PC-9 (cell line): ENCODE results near the gene FGD6. TPM values are rescaled to one million over a fixed set of nuclear protein-coding genes. Genes with fewer than 3 reads are reported as not detected.

Experiments
- BruUV-seq: library from RNA; stranded (reverse); fragments of 400-500 nt; replicated peaks from 2 replicates; lab custom pipeline; 2021; lab: Mats Ljungman, UMichigan
- CTCF ChIA-PET: fragments of 300-600 bp; sonication (Branson Sonifier 250); formaldehyde crosslinking; loops from one replicate; lab custom pipeline; 2022; ENCODE audit warnings: antibody characterized with exemption; lab: Charles Lee
- POLR2A ChIA-PET: fragments of 300-600 bp; sonication (Branson Sonifier 250); formaldehyde crosslinking; loops from one replicate; lab custom pipeline; 2022; ENCODE audit warnings: antibody characterized with exemption; ENCODE audit not compliant: unreplicated experiment; lab: Charles Lee
- DNase-seq, 2 experiments: peaks; one replicate each; pipeline versions ENCODE4 v3.0.0 to v3.0.0-alpha.2; 2015 to 2022; ENCODE audit warnings: mixed read lengths in 1 of 2
- H2AFZ ChIP-seq: fragments of 200-600 bp; sonication (generic); 2 replicates; pipeline ENCODE4 v1.8.1; 2017; ENCODE audit warnings: antibody characterized with exemption
- H3F3A ChIP-seq: fragments of 200-600 bp; sonication (generic); 2 replicates; pipeline ENCODE4 v1.8.1; 2017; ENCODE audit warnings: antibody characterized with exemption, mild to moderate bottlenecking, low read depth; ENCODE audit not compliant: insufficient read depth
- H3K27ac ChIP-seq: fragments of 200-600 bp; sonication (generic); 2 replicates; pipeline ENCODE4 v1.6.1; 2016; ENCODE audit warnings: mixed run types
- H3K27me3 ChIP-seq: fragments of 200-600 bp; sonication (generic); 2 replicates; pipeline ENCODE4 v1.6.1; 2016; ENCODE audit warnings: low read depth, mixed run types; ENCODE audit not compliant: insufficient read depth
- H3K36me3 ChIP-seq: fragments of 200-600 bp; sonication (generic); 2 replicates; pipeline ENCODE4 v1.6.1; 2016; ENCODE audit warnings: low read depth, mixed run types
- H3K4me1 ChIP-seq: fragments of 200-600 bp; sonication (generic); replicated peaks from 2 replicates; pipeline ENCODE4 v1.6.1; 2016; ENCODE audit warnings: mixed run types; ENCODE audit not compliant: insufficient read depth
- H3K4me2 ChIP-seq: fragments of 200-600 bp; sonication (generic); 2 replicates; pipeline ENCODE4 v1.6.1; 2017; ENCODE audit warnings: mixed run types
- H3K4me3 ChIP-seq: fragments of 200-600 bp; sonication (generic); 2 replicates; pipeline ENCODE4 v1.6.1; 2016; ENCODE audit warnings: mixed run types
- H3K79me2 ChIP-seq: fragments of 200-600 bp; sonication (generic); 2 replicates; pipeline ENCODE4 v1.6.1; 2017; ENCODE audit warnings: low read depth, mixed run types
- H3K9me2 ChIP-seq: fragments of 200-600 bp; sonication (generic); 2 replicates; pipeline ENCODE4 v1.8.1; 2017; ENCODE audit warnings: mild to moderate bottlenecking; ENCODE audit not compliant: insufficient read depth
- H3K9me3 ChIP-seq: fragments of 200-600 bp; sonication (generic); 2 replicates; pipeline ENCODE4 v1.8.1; 2016; ENCODE audit warnings: low read depth; ENCODE audit not compliant: insufficient read depth
- H4K20me1 ChIP-seq: fragments of 200-600 bp; sonication (generic); 2 replicates; pipeline ENCODE4 v1.8.1; 2017; ENCODE audit not compliant: insufficient read depth
- CTCF ChIP-seq: fragments of 200-600 bp; sonication (generic); conservative IDR thresholded peaks from 2 replicates; pipeline ENCODE4 v1.6.1; 2017; ENCODE audit warnings: mixed run types, antibody characterized with exemption, mild to moderate bottlenecking, moderate library complexity
- EZH2 ChIP-seq: fragments of 200-600 bp; sonication (generic); IDR thresholded peaks from 2 replicates; pipeline ENCODE4 v1.8.0; 2017; ENCODE audit warnings: antibody characterized with exemption, low read depth
- intact Hi-C: fragments of 100-400 bp; cut with micrococcal nuclease; formaldehyde crosslinking; loops from one replicate; pipeline ENCODE4 v1.10.0; 2022; ENCODE audit not compliant: unreplicated experiment
- total RNA-seq: library from RNA; stranded (reverse); gene quantifications from 2 replicates; pipeline ENCODE4 v1.2.3, GENCODE V29; 2021

Gene FGD6
- total RNA-seq, 1 experiment from 2014 or later, result 22.0 TPM

DNA sequence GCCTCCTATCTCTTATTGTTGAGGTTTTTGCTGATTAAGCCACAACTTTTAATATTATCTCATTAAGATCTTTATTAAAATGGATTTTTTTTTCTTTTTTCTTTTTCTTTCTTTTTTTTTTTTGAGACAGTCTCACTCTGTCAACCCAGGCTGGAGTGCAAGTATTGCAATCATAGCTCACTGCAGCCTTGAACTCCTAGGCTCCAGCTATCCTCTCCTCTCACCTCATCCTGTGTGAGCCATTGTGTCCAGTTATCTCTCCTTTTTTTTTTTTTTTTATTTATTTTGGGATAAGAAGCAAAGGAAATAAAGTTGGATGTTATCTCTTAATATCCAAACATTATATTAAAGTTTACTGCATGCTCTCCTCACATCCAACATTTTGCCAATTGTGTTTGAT, 13.0 kb upstream of the FGD6 start:
- DNase-seq, result no peak
- no TSS peak for BruUV-seq
- Histone ChIP-seq H4K20me1 (peaks cover 6% of the 10 kb centered on the region; the same call in 1 of the 2 replicates), H3K27me3 (no peaks in the 10 kb centered on the region), H3K4me1 (peaks cover 7% of the 10 kb centered on the region; the same call in 1 of the 2 replicates), H3K4me2 (no peak overlapping the region), H3K79me2 (peaks cover 87% of the 10 kb centered on the region), H3K9me2 (no peaks in the 10 kb centered on the region), H3K27ac (no peak overlapping the region; the same call in 1 of the 2 replicates), H3K9me3 (no peaks in the 10 kb centered on the region), H3F3A (peaks cover 6% of the 10 kb centered on the region; the same call in 1 of the 2 replicates), H3K36me3 (0 out of 2 replicates have a peak, but pooled peaks cover 10% of the 10 kb centered on the region), H3K4me3 (no peak overlapping the region), H2AFZ (no peak overlapping the region)
- TF ChIP-seq EZH2, result no peak
- intact Hi-C loops, result no loop called here
- ChIA-PET CTCF (no interaction called here), POLR2A (interaction anchor here (0.7 kb wide), 1 partner anchor 15 kb away, joined by 3 read pairs; no protein-coding TSS in a partner anchor)

DNA sequence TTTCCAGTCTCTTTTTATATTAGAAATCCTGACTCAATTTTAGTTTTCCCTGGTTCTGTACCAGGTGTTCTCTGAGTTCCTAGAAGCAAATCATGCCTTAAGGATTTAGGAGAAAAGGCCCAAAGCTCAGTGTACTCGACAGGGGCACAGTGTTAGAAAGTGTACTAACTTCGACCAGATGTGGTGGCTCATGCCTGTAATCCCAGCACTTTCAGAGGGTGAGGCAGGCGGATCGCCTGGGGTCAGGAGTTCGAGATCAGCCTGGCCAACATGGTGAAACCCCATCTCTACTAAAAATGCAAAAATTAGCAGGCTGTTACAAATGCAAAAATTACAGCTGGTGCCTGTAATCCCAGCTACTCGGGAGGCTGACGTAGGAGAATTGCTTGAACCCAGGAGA, 12.4 kb upstream of the FGD6 start:
- POLR2A ChIA-PET, result interaction anchor here (0.7 kb wide), 1 partner anchor 15 kb away, joined by 3 read pairs; no protein-coding TSS in a partner anchor
- peaks cover 16% of the 10 kb centered on the region; the same call in 1 of the 2 replicates for H3K36me3 ChIP-seq

GRCh38 chr12:95228617-95229016, 11.3 kb upstream of the FGD6 start:
- TF ChIP-seq CTCF (no peak), EZH2 (no peak)
- Histone ChIP-seq H3K9me3 (no peaks in the 10 kb centered on the region), H3K36me3 (peaks cover 21% of the 10 kb centered on the region; the same call in 1 of the 2 replicates), H3K4me1 (peaks cover 7% of the 10 kb centered on the region; the same call in 1 of the 2 replicates), H3K4me3 (no peak overlapping the region), H4K20me1 (peaks cover 6% of the 10 kb centered on the region; the same call in 1 of the 2 replicates), H3K4me2 (no peak overlapping the region), H3K27ac (no peak overlapping the region), H2AFZ (no peak overlapping the region), H3F3A (peaks cover 6% of the 10 kb centered on the region; the same call in 1 of the 2 replicates), H3K79me2 (peaks cover 95% of the 10 kb centered on the region), H3K27me3 (no peaks in the 10 kb centered on the region), H3K9me2 (no peaks in the 10 kb centered on the region)
- ChIA-PET POLR2A (no interaction called here), CTCF (no interaction called here)
- intact Hi-C loops, result no loop called here
- DNase-seq, result no peak
- BruUV-seq, result no TSS peak

More for the DNA sequence above, 12.4 kb upstream of the FGD6 start:
- CTCF ChIA-PET, result no interaction called here
- H3K9me3 ChIP-seq, result no peaks in the 10 kb centered on the region
- no peak overlapping the region for H3K4me2 ChIP-seq
- intact Hi-C loops, result no loop called here
- H4K20me1 ChIP-seq, result peaks cover 6% of the 10 kb centered on the region; the same call in 1 of the 2 replicates
- no peak overlapping the region for H2AFZ ChIP-seq
- H3K27me3 ChIP-seq, result no peaks in the 10 kb centered on the region
- H3K4me1 ChIP-seq, result peaks cover 7% of the 10 kb centered on the region; the same call in 1 of the 2 replicates
- BruUV-seq, result no TSS peak
- H3F3A ChIP-seq, result peaks cover 6% of the 10 kb centered on the region; the same call in 1 of the 2 replicates
- no peaks in the 10 kb centered on the region for H3K9me2 ChIP-seq
- no peak overlapping the region for H3K4me3 ChIP-seq
- no peak for DNase-seq
- H3K79me2 ChIP-seq, result peaks cover 93% of the 10 kb centered on the region
- TF ChIP-seq EZH2, result no peak
- no peak for TF ChIP-seq CTCF
- H3K27ac ChIP-seq, result no peak overlapping the region
